Activated T-cell treated with anti-CD3 and anti-CD28 coated beads, Interleukin-2, amount 50 U/mL, for 72 hours (primary cell): ENCODE results near the gene IGSF5. TPM values are rescaled to one million over a fixed set of nuclear protein-coding genes. Genes with fewer than 3 reads are reported as not detected.
"Not testable (repeated sequence)": the region's sequence is repeated elsewhere in the genome, so short reads cannot be mapped to it uniquely, and the experiment has no call there.

Source experiments
- ATAC-seq, 2 donors: fragments of 150-1000 bp; cut with Tn5 transposase; replicated peaks in 1 of 2; 2 replicates each; pipeline ENCODE4 v1.10.0; 2021; ENCODE audit warnings: moderate library complexity in 2 of 2, mild to moderate bottlenecking in 1 of 2
- DNase-seq, 2 donors: peaks; one replicate each; pipeline ENCODE4 v3.0.0; 2021 to 2022; ENCODE audit warnings: mixed read lengths in 1 of 2
- H3K27ac Mint-ChIP-seq: one replicate; pipeline ENCODE4 v1.8.0; 2022; ENCODE audit warnings: mild to moderate bottlenecking, moderate library complexity, mixed read lengths
- H3K27me3 Mint-ChIP-seq: one replicate; pipeline ENCODE4 v1.8.0; 2022; ENCODE audit warnings: low read depth, mixed read lengths
- H3K36me3 Mint-ChIP-seq, 2 donors: one replicate each; pipeline ENCODE4 v1.8.0; 2022; ENCODE audit warnings: mixed read lengths in 2 of 2, mild to moderate bottlenecking in 1 of 2; ENCODE audit not compliant: insufficient read depth in 2 of 2
- H3K4me1 Mint-ChIP-seq: one replicate; pipeline ENCODE4 v1.8.0; 2022; ENCODE audit warnings: low read depth, mixed read lengths
- H3K4me3 Mint-ChIP-seq, 2 donors: one replicate each; pipeline ENCODE4 v1.8.0; 2022; ENCODE audit warnings: mild to moderate bottlenecking in 2 of 2, mixed read lengths in 2 of 2, moderate library complexity in 2 of 2
- H3K9me3 Mint-ChIP-seq, 2 donors: one replicate each; pipeline ENCODE4 v1.8.0; 2022; ENCODE audit warnings: mixed read lengths in 2 of 2
- total RNA-seq, 2 donors: library from RNA; stranded (reverse); gene quantifications; one replicate each; pipeline ENCODE4 v1.2.3, GENCODE V29; 2022

The IGSF5 gene
- total RNA-seq, result not detected

DNA sequence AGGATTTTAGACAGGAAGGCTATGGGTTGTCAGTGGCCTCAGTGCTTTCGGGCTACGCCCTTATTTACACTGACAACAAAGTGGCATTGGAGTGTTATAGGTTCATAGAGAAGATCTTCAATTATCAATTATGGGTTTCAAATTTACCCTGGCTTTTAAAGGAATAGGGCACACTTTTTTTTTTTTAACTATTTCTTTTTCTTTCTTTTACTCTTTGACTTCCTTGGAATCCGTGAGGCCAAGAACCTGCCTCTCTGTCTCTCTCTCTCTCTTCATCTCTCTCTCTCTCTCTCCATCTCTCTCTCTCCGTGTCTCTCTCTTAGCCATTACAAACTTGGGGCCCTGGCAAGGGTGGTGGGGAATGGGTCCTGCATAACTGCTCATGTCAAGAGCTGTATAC, at the start of gene IGSF5:
TSS of gene IGSF5 (plus strand) at position 301 of the 400 bp plus-strand sequence. CDS start 327 bp downstream, outside the sequence.
- not testable (repeated sequence) for H3K36me3 Mint-ChIP-seq, H3K27ac Mint-ChIP-seq

DNA sequence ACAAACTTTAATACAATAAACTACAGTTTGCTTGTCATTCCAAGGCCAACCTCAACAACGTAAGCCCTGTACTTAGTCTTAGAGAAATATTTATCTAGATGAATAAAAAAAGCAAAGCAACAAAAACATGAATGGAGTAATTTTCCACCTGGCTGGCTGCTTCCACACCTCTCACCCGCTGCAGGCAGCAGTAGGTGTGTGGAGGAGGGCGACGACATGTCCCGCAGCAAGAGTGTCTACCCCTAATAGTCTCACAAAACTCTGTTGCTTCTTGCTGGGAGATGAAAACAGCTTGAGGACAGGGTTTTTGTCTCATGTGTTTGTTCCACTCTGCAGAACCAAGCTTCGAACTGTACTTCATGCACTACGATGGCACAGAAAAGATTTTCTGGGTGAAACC, 48.8 kb upstream of the IGSF5 start:
- DNase-seq, result no peak
- Mint-ChIP-seq H3K9me3 (no peaks in the 10 kb centered on the region), H3K36me3 (no peaks in the 10 kb centered on the region), H3K4me3 (no peak overlapping the region), H3K27me3 (peaks cover 7% of the 10 kb centered on the region), H3K27ac (no peak overlapping the region), H3K4me1 (no peaks in the 10 kb centered on the region)
- ATAC-seq, result no peak

More for the DNA sequence above, at the start of gene IGSF5:
- H3K4me1 Mint-ChIP-seq, H3K27me3 Mint-ChIP-seq, DNase-seq, H3K4me3 Mint-ChIP-seq, ATAC-seq, H3K9me3 Mint-ChIP-seq: not testable (repeated sequence)

DNA sequence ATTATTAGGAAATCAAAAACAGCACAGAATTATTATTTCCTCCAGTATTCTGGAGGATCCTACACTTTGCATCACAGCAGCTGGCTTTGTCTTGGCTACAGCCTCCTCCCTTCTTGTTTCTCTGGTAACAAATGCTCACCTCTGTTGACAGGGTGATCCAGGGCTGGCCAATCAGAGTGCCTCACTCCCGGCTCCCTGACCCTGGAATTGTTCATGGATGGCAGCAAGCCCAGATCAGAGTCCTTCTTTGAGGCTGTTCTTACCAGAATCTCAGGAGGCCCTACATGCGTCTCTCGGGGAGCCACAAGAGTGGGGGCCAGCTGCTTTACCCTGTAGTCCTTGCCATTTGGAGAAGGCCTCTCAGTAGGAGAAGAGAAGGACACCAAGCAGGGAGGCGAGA, 48.4 kb upstream of the IGSF5 start:
- no peaks in the 10 kb centered on the region for H3K36me3 Mint-ChIP-seq

DNA sequence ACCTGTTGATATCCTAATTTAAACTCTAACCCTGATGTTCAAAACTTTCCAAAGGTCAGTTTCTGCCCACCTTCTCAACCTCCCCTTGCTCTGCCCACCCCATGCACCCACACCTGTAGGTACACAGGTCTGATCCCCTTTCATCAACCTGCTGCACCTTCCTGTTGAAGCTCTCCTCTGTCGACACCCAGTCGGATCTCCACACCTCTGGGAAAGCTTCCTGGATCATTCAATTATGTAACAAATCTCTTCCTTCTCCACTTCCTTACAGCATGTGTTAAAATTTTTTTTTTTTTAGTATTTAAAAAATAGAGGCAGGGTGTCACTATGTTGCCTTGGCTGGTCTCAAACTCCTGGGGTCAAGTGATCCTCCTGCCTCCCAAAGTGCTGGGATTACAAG, 44.7 kb upstream of the IGSF5 start:
- DNase-seq (no peak), ATAC-seq (no peak)
- Mint-ChIP-seq H3K36me3 (no peaks in the 10 kb centered on the region), H3K27ac (no peak overlapping the region), H3K4me1 (no peaks in the 10 kb centered on the region), H3K9me3 (peaks cover 0 to 1% of the 10 kb centered on the region in 2 donors), H3K4me3 (no peak overlapping the region), H3K27me3 (peaks cover 7% of the 10 kb centered on the region)

More for the DNA sequence above, 48.4 kb upstream of the IGSF5 start:
- no peak overlapping the region for H3K4me3 Mint-ChIP-seq
- H3K27me3 Mint-ChIP-seq, result peaks cover 7% of the 10 kb centered on the region
- ATAC-seq, result no peak
- no peaks in the 10 kb centered on the region for H3K9me3 Mint-ChIP-seq
- DNase-seq, result no peak
- no peaks in the 10 kb centered on the region for H3K4me1 Mint-ChIP-seq
- no peak overlapping the region for H3K27ac Mint-ChIP-seq

DNA sequence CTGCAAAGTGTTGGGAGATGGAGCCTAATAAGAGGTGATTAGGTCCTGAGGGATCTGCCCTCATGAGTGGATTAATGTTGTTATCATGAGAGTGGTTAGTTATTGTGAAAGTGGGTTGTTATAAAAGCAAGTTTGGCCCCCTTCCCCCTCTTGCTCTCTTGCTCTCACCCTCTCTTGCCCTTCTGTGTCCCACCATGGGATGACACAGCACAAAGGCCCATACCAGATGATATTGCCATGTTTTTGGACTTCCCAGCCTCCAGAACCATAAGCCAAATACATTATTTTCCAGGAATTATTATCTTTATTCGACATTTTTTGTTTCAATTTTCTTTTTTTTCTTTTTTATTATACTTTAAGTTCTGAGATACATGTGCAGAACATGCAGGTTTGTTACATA, 41.4 kb upstream of the IGSF5 start:
- H3K9me3 Mint-ChIP-seq, result peaks cover 0 to 3% of the 10 kb centered on the region in 2 donors
- H3K27ac Mint-ChIP-seq, result no peak overlapping the region
- H3K4me3 Mint-ChIP-seq, result no peak overlapping the region
- H3K27me3 Mint-ChIP-seq, result peaks cover 7% of the 10 kb centered on the region
- DNase-seq (no peak), ATAC-seq (no peak)
- no peaks in the 10 kb centered on the region for H3K4me1 Mint-ChIP-seq
- H3K36me3 Mint-ChIP-seq, result no peaks in the 10 kb centered on the region

DNA sequence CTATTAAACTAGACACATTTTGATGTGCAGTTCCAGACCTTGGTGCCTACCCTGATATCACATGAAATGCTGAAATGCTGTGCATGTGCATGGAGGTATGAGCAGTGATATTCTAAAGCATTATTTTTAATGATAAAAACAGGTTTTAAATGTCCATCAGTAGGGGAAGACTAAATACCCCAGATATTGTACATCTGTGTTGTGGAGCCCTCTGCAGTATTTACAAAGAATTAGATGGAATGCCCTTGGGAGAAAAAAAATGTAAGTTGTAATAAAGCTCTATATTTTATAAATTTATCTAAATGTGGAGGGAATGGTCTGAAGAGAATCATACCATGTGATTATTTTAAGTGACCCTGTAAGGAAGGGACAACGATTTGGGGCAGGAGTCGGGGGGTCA, 39.1 kb upstream of the IGSF5 start:
- H3K9me3 Mint-ChIP-seq, result peaks cover 0 to 3% of the 10 kb centered on the region in 2 donors
- H3K4me3 Mint-ChIP-seq, result no peak overlapping the region
- no peak overlapping the region for H3K27ac Mint-ChIP-seq
- ATAC-seq, result no peak
- no peaks in the 10 kb centered on the region for H3K27me3 Mint-ChIP-seq
- H3K36me3 Mint-ChIP-seq, result no peaks in the 10 kb centered on the region
- no peaks in the 10 kb centered on the region for H3K4me1 Mint-ChIP-seq
- no peak for DNase-seq

DNA sequence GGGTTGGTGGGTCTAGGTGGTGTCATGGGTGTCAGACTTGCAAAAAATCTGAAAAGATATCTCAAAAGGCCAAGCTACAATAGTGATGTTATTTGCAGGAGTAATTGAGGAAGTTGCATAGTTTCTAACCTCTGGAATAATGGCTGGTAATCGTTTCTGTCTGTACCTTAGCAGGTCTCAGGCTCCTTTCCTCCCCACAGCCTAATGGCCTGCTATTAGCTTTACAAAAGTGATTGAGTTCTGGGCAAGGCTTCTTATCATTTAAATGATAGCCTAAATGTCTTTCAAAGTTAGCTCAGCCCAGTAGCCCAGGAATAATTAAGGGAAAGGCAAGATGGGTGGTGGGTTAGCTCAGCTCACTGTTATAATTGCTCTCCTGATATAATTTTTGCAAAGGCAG, 37.7 kb upstream of the IGSF5 start:
- peaks cover 0 to 3% of the 10 kb centered on the region in 2 donors for H3K9me3 Mint-ChIP-seq
- no peaks in the 10 kb centered on the region for H3K36me3 Mint-ChIP-seq
- H3K27me3 Mint-ChIP-seq, result no peaks in the 10 kb centered on the region
- no peaks in the 10 kb centered on the region for H3K4me1 Mint-ChIP-seq
- H3K27ac Mint-ChIP-seq, result no peak overlapping the region
- DNase-seq (no peak), ATAC-seq (no peak)
- no peak overlapping the region for H3K4me3 Mint-ChIP-seq

DNA sequence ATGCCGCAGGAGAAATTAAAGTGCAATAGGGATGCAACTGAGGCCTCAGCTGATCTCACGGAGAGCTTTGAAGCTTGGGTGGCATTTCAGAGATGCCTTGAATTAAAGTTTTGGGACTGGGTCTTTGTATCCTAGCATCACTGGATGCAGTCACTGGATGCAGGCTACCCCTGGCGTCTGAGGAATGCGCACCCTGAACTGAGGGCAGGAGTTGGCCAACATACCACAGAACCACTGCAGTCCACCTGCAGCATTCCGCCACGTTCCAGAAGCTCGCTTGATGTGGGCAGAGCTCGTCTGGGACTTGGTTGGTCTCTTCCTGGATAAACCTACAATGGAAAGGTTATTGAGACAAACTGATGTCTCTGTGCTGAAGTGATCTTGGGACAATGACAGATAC, 34.1 kb upstream of the IGSF5 start:
- Mint-ChIP-seq H3K4me1 (no peaks in the 10 kb centered on the region), H3K36me3 (no peaks in the 10 kb centered on the region), H3K27me3 (no peaks in the 10 kb centered on the region), H3K4me3 (no peak overlapping the region), H3K9me3 (peaks cover 0 to 1% of the 10 kb centered on the region in 2 donors), H3K27ac (no peak overlapping the region)
- DNase-seq (no peak), ATAC-seq (no peak)

DNA sequence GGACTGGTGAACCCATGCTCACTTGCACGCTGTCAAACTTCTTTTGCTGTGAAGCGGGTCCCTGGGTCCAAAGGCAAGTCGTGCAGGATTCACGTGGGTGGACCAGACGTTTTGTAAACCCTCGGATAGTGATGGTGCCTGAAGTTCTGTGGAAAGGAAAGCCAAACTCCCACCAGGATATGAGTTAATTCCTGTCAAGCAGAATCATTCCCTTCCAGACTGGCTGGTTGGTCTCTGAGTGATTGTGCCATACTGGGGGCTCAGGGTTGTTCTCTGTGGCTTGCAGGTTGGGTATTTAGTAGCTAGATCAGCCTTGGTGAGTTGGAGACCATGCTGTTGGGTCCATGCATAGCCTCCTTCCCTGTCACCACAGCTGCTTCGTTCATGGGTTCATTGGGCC, 32.7 kb upstream of the IGSF5 start:
- DNase-seq (no peak), ATAC-seq (no peak)
- Mint-ChIP-seq H3K27ac (no peak overlapping the region), H3K4me1 (no peaks in the 10 kb centered on the region), H3K4me3 (no peak overlapping the region), H3K9me3 (no peaks in the 10 kb centered on the region), H3K27me3 (no peaks in the 10 kb centered on the region), H3K36me3 (no peaks in the 10 kb centered on the region)

DNA sequence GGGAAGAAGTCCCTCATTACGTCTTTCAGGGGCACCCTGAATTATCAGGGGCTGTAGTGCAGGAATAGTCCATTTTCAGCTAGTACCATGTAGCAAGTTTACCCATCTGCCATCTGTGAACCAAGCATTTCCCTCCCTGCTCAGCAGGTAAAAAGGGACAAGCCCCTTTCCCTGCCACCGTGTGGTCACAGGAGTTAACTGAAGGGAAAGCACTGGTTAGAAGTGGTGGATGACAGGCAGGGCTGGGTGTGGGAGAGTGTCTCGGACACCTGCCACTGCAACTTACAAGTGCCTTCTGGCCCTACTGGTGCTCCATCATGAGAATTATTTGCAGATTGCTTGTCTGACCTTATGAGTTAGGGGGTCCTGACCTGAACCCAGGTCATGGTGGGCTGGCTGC, 32.0 kb upstream of the IGSF5 start:
- DNase-seq, result no peak
- H3K9me3 Mint-ChIP-seq, result no peaks in the 10 kb centered on the region
- no peaks in the 10 kb centered on the region for H3K4me1 Mint-ChIP-seq
- H3K36me3 Mint-ChIP-seq, result no peaks in the 10 kb centered on the region
- no peak overlapping the region for H3K4me3 Mint-ChIP-seq
- no peaks in the 10 kb centered on the region for H3K27me3 Mint-ChIP-seq
- ATAC-seq, result no peak
- no peak overlapping the region for H3K27ac Mint-ChIP-seq

DNA sequence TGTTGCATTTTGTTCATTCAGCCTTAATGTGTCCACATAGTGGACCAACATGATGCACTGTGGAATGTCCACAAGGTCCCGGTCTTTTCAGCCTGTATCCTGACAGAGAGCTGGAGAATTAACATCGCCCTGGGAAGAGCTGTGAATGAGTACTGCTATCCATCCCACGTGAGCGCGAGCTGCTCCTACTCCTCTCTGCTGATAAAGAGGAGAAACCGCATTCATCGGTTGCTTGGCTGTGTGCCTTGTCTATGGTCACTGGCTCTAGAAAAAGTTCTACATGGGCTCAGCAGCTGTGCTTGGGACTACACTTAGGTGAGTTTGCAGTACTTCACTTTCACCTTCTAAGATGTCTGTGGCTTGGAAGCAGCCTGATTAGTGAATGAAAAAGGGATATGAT, 31.1 kb upstream of the IGSF5 start:
- no peak overlapping the region for H3K4me3 Mint-ChIP-seq
- no peaks in the 10 kb centered on the region for H3K9me3 Mint-ChIP-seq
- no peaks in the 10 kb centered on the region for H3K36me3 Mint-ChIP-seq
- H3K4me1 Mint-ChIP-seq, result no peaks in the 10 kb centered on the region
- H3K27ac Mint-ChIP-seq, result no peak overlapping the region
- ATAC-seq, result no peak
- no peak for DNase-seq
- no peaks in the 10 kb centered on the region for H3K27me3 Mint-ChIP-seq

DNA sequence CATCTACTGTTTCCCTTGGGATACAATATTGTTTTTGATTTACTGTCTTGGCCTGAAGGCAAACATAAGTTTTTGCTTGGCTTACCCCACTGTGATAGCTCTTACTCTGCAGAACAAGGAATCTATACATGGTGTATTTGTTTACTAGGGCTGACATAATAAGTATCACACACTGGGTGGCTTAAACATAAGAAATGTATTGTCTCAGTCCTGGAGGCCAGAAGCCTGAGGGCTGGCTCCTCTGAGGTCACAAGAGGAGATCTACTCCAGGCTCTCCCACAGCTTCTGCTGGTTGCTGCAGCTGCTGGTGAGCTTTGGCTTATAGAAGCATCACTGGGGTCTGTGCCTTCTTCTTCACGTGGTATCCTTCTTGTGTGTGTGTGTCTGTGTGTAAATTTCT, 30.7 kb upstream of the IGSF5 start:
- no peaks in the 10 kb centered on the region for H3K4me1 Mint-ChIP-seq
- no peaks in the 10 kb centered on the region for H3K9me3 Mint-ChIP-seq
- DNase-seq (no peak), ATAC-seq (no peak)
- H3K36me3 Mint-ChIP-seq, result no peaks in the 10 kb centered on the region
- H3K4me3 Mint-ChIP-seq, result no peak overlapping the region
- no peaks in the 10 kb centered on the region for H3K27me3 Mint-ChIP-seq
- H3K27ac Mint-ChIP-seq, result no peak overlapping the region

DNA sequence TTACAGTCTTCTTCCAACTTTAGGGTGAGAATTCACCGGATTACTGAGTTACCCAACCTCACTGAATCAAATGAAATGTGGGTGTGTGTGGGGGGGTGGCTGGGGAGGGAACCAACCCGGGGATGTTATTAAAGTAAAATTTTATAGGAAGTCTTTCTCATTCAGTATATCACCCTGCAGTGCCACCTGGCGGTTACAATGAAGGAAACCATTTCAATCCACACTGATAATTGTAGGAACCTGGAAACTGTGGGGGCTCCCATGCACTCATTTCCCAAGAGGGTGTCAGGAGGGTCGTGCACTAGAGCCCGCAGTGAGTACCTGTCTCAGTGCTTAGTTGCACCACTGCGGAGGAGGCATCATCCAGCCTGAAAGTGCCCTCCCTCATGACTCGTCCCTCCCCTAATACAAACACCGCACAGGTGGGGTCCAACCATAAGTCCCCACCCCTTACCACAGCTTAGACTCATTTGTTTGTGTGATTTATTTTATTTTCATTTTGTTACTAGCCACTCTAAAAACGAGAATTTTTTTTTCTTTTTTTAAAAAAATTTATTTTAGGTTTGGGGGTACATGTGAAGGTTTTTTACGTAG, 29.1 kb upstream of the IGSF5 start:
- no peak for ATAC-seq
- Mint-ChIP-seq H3K36me3 (no peaks in the 10 kb centered on the region), H3K4me1 (no peaks in the 10 kb centered on the region), H3K4me3 (no peak overlapping the region), H3K27me3 (no peaks in the 10 kb centered on the region), H3K27ac (no peak overlapping the region), H3K9me3 (no peaks in the 10 kb centered on the region)
- DNase-seq, result peak; percentile 31 to 44

DNA sequence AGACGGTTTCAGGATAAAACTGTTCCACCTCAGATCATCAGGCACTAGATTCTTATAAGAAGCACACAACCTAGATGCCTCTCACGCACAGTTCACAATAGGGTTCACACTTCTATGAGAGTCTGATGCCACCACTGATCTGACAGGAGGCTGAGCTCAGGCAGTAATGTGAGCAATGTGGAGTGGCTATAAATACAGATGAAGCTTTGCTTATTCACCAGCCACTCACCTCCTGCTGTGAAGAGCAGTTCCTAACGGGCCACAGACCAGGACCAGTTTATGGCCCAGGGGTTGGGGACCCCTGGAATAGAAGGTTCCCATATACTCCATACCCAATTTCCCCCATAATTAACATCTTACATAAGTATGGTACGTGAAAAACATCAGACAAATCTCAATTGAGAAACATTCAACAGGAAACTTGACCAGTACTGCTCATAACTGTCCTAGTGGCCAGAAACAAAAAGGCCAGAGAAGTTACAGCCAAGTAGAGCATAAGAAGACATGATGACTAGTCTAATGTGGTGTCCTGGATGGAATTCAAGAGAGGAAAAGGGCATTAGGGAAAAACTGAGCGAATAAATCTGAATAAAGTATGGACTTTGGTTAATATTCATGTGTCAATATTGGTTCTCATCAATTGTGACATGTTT, 24.7 kb upstream of the IGSF5 start:
- H3K4me3 Mint-ChIP-seq, result no peak overlapping the region
- H3K4me1 Mint-ChIP-seq, result no peaks in the 10 kb centered on the region
- no peak for DNase-seq
- H3K36me3 Mint-ChIP-seq, result no peaks in the 10 kb centered on the region
- peaks cover 11% of the 10 kb centered on the region for H3K27me3 Mint-ChIP-seq
- H3K27ac Mint-ChIP-seq, result no peak overlapping the region
- H3K9me3 Mint-ChIP-seq, result no peaks in the 10 kb centered on the region
- ATAC-seq, result no peak
